K562 (cell line): ENCODE data around the gene BIRC6. TPM values are rescaled to one million over a fixed set of nuclear protein-coding genes. Genes with fewer than 3 reads are reported as not detected.
A peak's percentile ranks its signal among the peaks of the same experiment; 100 is the strongest.

Source experiments
- CEBPG ChIP-seq, 3 experiments: fragments of 200-800 bp in 1 of 3; sonication (Bioruptor generic) in 1 of 3; sonication (generic) in 1 of 3; formaldehyde crosslinking in 1 of 3; IDR thresholded peaks in 2 of 3; conservative IDR thresholded peaks in 1 of 3; 2 replicates each; pipeline versions ENCODE4 v1.6.1 to v1.8.0; 2016 to 2022; ENCODE audit warnings: missing compliant biosample characterization in 2 of 3, missing genetic modification characterization in 2 of 3, mild to moderate bottlenecking in 1 of 3, missing genetic modification reagents in 1 of 3
- CUX1 ChIP-seq: fragments of 200-800 bp; sonication (Bioruptor generic); IDR thresholded peaks from 2 replicates; pipeline ENCODE4 v1.6.1; 2016; ENCODE audit warnings: missing genetic modification characterization, missing compliant biosample characterization
- EGR1 ChIP-seq: fragments of 450-650 bp; conservative IDR thresholded peaks from 2 replicates; pipeline ENCODE4 v1.6.1; 2017; ENCODE audit warnings: mild to moderate bottlenecking
- FOXK2 ChIP-seq, 2 experiments: fragments of 450-650 bp; IDR thresholded peaks in 1 of 2; conservative IDR thresholded peaks in 1 of 2; 2 replicates each; pipeline ENCODE4 v1.6.1; 2016; ENCODE audit warnings: low read depth in 2 of 2, mild to moderate bottlenecking in 1 of 2
- HDAC6 ChIP-seq: IDR thresholded peaks from 2 replicates; pipeline ENCODE4 v1.6.1; 2012; ENCODE audit warnings: low read depth, mild to moderate bottlenecking, control low read depth, inconsistent platforms, low read length, moderate library complexity
- HDGF ChIP-seq: fragments of 450-650 bp; IDR thresholded peaks from 2 replicates; pipeline ENCODE4 v1.6.1; 2016
- HMGN3 ChIP-seq: IDR thresholded peaks from 2 replicates; pipeline ENCODE4 v1.6.1; 2011; ENCODE audit warnings: borderline replicate concordance, low read depth, mild to moderate bottlenecking, mixed read lengths, low read length; ENCODE audit not compliant: insufficient read length; ENCODE audit errors: extremely low read depth
- JUND ChIP-seq, 2 experiments: IDR thresholded peaks; 2 replicates in 1 of 2; 3 replicates in 1 of 2; pipeline ENCODE4 v1.6.1; 2011; ENCODE audit warnings: borderline replicate concordance in 2 of 2, low read depth in 2 of 2, low read length in 2 of 2, improper control_type of control experiment in 1 of 2, missing biosample characterization in 1 of 2, missing genetic modification characterization in 1 of 2, missing genetic modification reagents in 1 of 2
- LCOR ChIP-seq: sonication (generic); formaldehyde crosslinking; IDR thresholded peaks from 2 replicates; pipeline ENCODE4 v1.8.0; 2022; ENCODE audit warnings: mild to moderate bottlenecking, missing genetic modification reagents
- PHF20 ChIP-seq: fragments of 450-650 bp; IDR thresholded peaks from 2 replicates; pipeline ENCODE4 v1.6.1; 2018; ENCODE audit not compliant: partially characterized antibody
- RAD21 ChIP-seq, 2 experiments: fragments of 250-450 bp in 1 of 2; fragments of 450-650 bp in 1 of 2; sonication (Bioruptor Pico) in 1 of 2; formaldehyde crosslinking in 1 of 2; IDR thresholded peaks in 1 of 2; conservative IDR thresholded peaks in 1 of 2; 2 replicates each; pipeline versions ENCODE4 v1.4.0 to v1.8.0; 2020 to 2022; ENCODE audit warnings: mild to moderate bottlenecking in 2 of 2, moderate library complexity in 1 of 2
- TSC22D4 ChIP-seq: fragments of 450-650 bp; IDR thresholded peaks from 2 replicates; pipeline ENCODE4 v1.6.1; 2016; ENCODE audit warnings: missing genetic modification characterization, missing biosample characterization, control low read depth
- ZBTB33 ChIP-seq: sonication (generic); formaldehyde crosslinking; IDR thresholded peaks from 2 replicates; pipeline ENCODE4 v1.8.1; 2023; ENCODE audit warnings: mild to moderate bottlenecking, missing genetic modification reagents
- ZNF444 ChIP-seq: fragments of 250-450 bp; sonication (Bioruptor Pico); IDR thresholded peaks from 2 replicates; pipeline ENCODE4 v1.4.0; 2020; ENCODE audit warnings: mild to moderate bottlenecking, moderate library complexity
- ZNF740 ChIP-seq, 3 experiments: fragments of 200-800 bp in 1 of 3; sonication (Bioruptor generic) in 1 of 3; sonication (generic) in 1 of 3; formaldehyde crosslinking in 1 of 3; IDR thresholded peaks; 2 replicates each; pipeline versions ENCODE4 v1.6.1 to v1.8.0; 2016 to 2022; ENCODE audit warnings: mild to moderate bottlenecking in 2 of 3, missing compliant biosample characterization in 2 of 3, missing genetic modification characterization in 2 of 3, missing genetic modification reagents in 1 of 3
- polyA plus RNA-seq, 8 experiments: library from polyadenylated mRNA; depleted of rRNA in 4 of 8; stranded (reverse) in 5 of 8; unstranded in 3 of 8; fragments of >200 nt; fragmentation: Nextera tagmentation in 2 of 8; fragmentation: Illumina TruSeq in 1 of 8; extraction: Ambion mirVana in 2 of 8; extraction: Trizol in 1 of 8; gene quantifications; 2 replicates each; pipeline versions ENCODE4 v1.2.1 to v1.2.3, GENCODE V29; 2011 to 2014; ENCODE audit warnings: inconsistent platforms in 1 of 8, missing spikeins in 1 of 8
- total RNA-seq, 7 experiments: library from RNA; depleted of rRNA in 6 of 7; stranded (reverse); fragments of >200 nt in 6 of 7; fragmentation: Illumina TruSeq in 2 of 7; extraction: Trizol in 2 of 7; gene quantifications; 2 replicates each; pipeline versions ENCODE4 v1.2.1 to v1.2.3, GENCODE V29; 2011 to 2021; ENCODE audit warnings: low replicate concordance in 1 of 7
- TF ChIP-seq, protein P1 (sequence below): IDR thresholded peaks from 2 replicates; pipeline ENCODE4 v1.6.1; 2012; ENCODE audit warnings: low read depth, low read length, improper control_type of control experiment, borderline replicate concordance

BIRC6 gene
- total and polyA plus RNA-seq, 9 of the 15 experiments (the other 6 are each of a cell fraction or from before 2014, with no cell fraction given): 18.8 to 110 (median 49.8) TPM

GRCh38 chr2:32558492-32558891 is 201.7 kb downstream of the BIRC6 start (continued):
- TF ChIP-seq ZBTB33 (CRISPR knock-in tag) (no peak), RAD21 (CRISPR knock-in tag; conservative IDR thresholded peaks at IDR 0.05 in 1 of 2, IDR thresholded peaks at IDR 0.05 in 1 of 2) (peak in 1 of 2 experiments; percentile 5; a peak in 1 of 4 replicates), HDGF (no peak), ZNF444 (CRISPR knock-in tag) (no peak), CEBPG (CRISPR knock-in tag; IDR thresholded peaks at IDR 0.05) (peak; percentile 93), CEBPG (tag; conservative IDR thresholded peaks at IDR 0.05 in 1 of 2, IDR thresholded peaks at IDR 0.05 in 1 of 2) (peak; percentile 78 to 94), PHF20 (no peak), EGR1 (no peak), FOXK2 (conservative IDR thresholded peaks at IDR 0.05 in 1 of 2, IDR thresholded peaks at IDR 0.05 in 1 of 2; ENCODE audit: low read depth in 2 of 2) (no peak), JUND (IDR thresholded peaks at IDR 0.05; ENCODE audit: borderline replicate concordance, low read depth, low read length) (peak; percentile 41; the same call in 1 of the 2 replicates), JUND (tag; IDR thresholded peaks at IDR 0.05; ENCODE audit: borderline replicate concordance, low read depth, low read length) (no peak), HMGN3 (no peak), CUX1 (CRISPR knock-in tag) (no peak), LCOR (CRISPR knock-in tag) (no peak), ZNF740 (CRISPR knock-in tag; IDR thresholded peaks at IDR 0.05) (no peak), ZNF740 (tag; IDR thresholded peaks at IDR 0.05) (0 out of 4 replicates have a peak, but pooled peaks of 1 of the 2 experiments have one; percentile 24), HDAC6 (no peak), TSC22D4 (tag) (no peak)
- TF ChIP-seq, protein P1, sequence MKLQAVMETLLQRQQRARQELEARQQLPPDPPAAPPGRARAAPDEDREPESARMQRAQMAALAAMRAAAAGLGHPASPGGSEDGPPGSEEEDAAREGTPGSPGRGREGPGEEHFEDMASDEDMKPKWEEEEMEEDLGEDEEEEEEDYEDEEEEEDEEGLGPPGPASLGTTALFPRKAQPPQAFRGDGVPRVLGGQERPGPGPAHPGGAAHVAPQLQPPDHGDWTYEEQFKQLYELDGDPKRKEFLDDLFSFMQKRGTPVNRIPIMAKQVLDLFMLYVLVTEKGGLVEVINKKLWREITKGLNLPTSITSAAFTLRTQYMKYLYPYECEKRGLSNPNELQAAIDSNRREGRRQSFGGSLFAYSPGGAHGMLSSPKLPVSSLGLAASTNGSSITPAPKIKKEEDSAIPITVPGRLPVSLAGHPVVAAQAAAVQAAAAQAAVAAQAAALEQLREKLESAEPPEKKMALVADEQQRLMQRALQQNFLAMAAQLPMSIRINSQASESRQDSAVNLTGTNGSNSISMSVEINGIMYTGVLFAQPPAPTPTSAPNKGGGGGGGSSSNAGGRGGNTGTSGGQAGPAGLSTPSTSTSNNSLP: no peak
